H9 (cell line): ENCODE data around the gene RABL6. TPM values are rescaled to one million over a fixed set of nuclear protein-coding genes. Genes with fewer than 3 reads are reported as not detected.

Experiments
- DNase-seq: peaks from one replicate; pipeline ENCODE4 v3.0.0-alpha.2; 2017
- H2AFZ ChIP-seq: one replicate; pipeline ENCODE4 v1.6.1; 2013; ENCODE audit warnings: mild to moderate bottlenecking, low read length, control low read depth, moderate library complexity
- H2AK5ac ChIP-seq: 2 replicates; pipeline ENCODE4 v1.6.1; 2013; ENCODE audit warnings: low read length, control low read depth, mixed read lengths; ENCODE audit not compliant: insufficient read length
- H2BK120ac ChIP-seq: one replicate; pipeline ENCODE4 v1.6.1; 2013; ENCODE audit warnings: low read depth, mild to moderate bottlenecking, low read length, control low read depth, inconsistent platforms; ENCODE audit not compliant: poor library complexity, severe bottlenecking
- H2BK12ac ChIP-seq: 2 replicates; pipeline ENCODE4 v1.6.1; 2013; ENCODE audit warnings: low read length, control low read depth, mixed read lengths, low read depth; ENCODE audit not compliant: insufficient read length
- H2BK15ac ChIP-seq: 2 replicates; pipeline ENCODE4 v1.6.1; 2013; ENCODE audit warnings: low read depth, low read length, control low read depth
- H2BK20ac ChIP-seq: one replicate; pipeline ENCODE4 v1.6.1; 2013; ENCODE audit warnings: low read depth, mild to moderate bottlenecking, low read length, control low read depth, inconsistent platforms; ENCODE audit not compliant: poor library complexity, severe bottlenecking
- H2BK5ac ChIP-seq: 2 replicates; pipeline ENCODE4 v1.6.1; 2013; ENCODE audit warnings: low read length, control low read depth, mixed read lengths; ENCODE audit not compliant: insufficient read length
- H3K14ac ChIP-seq: 2 replicates; pipeline ENCODE4 v1.6.1; 2013; ENCODE audit warnings: low read length, control low read depth; ENCODE audit not compliant: insufficient read depth
- H3K18ac ChIP-seq: 2 replicates; pipeline ENCODE4 v1.6.1; 2013; ENCODE audit warnings: low read depth, mild to moderate bottlenecking, mixed read lengths, low read length, control low read depth; ENCODE audit not compliant: insufficient read length
- H3K23ac ChIP-seq: 2 replicates; pipeline ENCODE4 v1.6.1; 2013; ENCODE audit warnings: low read length, control low read depth, mixed read lengths, low read depth; ENCODE audit not compliant: insufficient read length
- H3K23me2 ChIP-seq: 2 replicates; pipeline ENCODE4 v1.6.1; 2013; ENCODE audit warnings: low read depth, mild to moderate bottlenecking, mixed read lengths, low read length, control low read depth; ENCODE audit not compliant: insufficient read length, poor library complexity, severe bottlenecking
- H3K27ac ChIP-seq: 2 replicates; pipeline ENCODE4 v1.5.1; 2013; ENCODE audit warnings: low read length, control low read depth, mixed read lengths, low read depth; ENCODE audit not compliant: insufficient read length
- H3K27me3 ChIP-seq: 2 replicates; pipeline ENCODE4 v1.6.1; 2013; ENCODE audit warnings: low read length, control low read depth, inconsistent platforms; ENCODE audit not compliant: insufficient read depth
- H3K4ac ChIP-seq: 2 replicates; pipeline ENCODE4 v1.6.1; 2013; ENCODE audit warnings: low read depth, mild to moderate bottlenecking, control low read depth, inconsistent platforms, low read length, moderate library complexity
- H3K4me1 ChIP-seq: 2 replicates; pipeline ENCODE4 v1.6.1; 2013; ENCODE audit warnings: low read length, control low read depth, inconsistent platforms; ENCODE audit not compliant: insufficient read depth
- H3K4me2 ChIP-seq: 2 replicates; pipeline ENCODE4 v1.6.1; 2013; ENCODE audit warnings: low read length, control low read depth, mixed read lengths; ENCODE audit not compliant: insufficient read length, insufficient read depth
- H3K56ac ChIP-seq: 2 replicates; pipeline ENCODE4 v1.6.1; 2013; ENCODE audit warnings: low read depth, mild to moderate bottlenecking, mixed read lengths, low read length, control low read depth; ENCODE audit not compliant: insufficient read length
- H3K79me1 ChIP-seq: 2 replicates; pipeline ENCODE4 v1.6.1; 2013; ENCODE audit warnings: low read depth, mild to moderate bottlenecking, moderate library complexity, low read length, control low read depth, inconsistent platforms; ENCODE audit not compliant: insufficient read depth, poor library complexity, severe bottlenecking
- H3K79me2 ChIP-seq: 2 replicates; pipeline ENCODE4 v1.6.1; 2013; ENCODE audit warnings: low read length, control low read depth, inconsistent platforms; ENCODE audit not compliant: insufficient read depth
- H3K9ac ChIP-seq: 2 replicates; pipeline ENCODE4 v1.6.1; 2013; ENCODE audit warnings: low read length, control low read depth, mixed read lengths; ENCODE audit not compliant: insufficient read length; ENCODE audit errors: extremely low read depth
- H3K9me3 ChIP-seq: one replicate; pipeline ENCODE4 v1.6.1; 2013; ENCODE audit warnings: low read depth, low read length, inconsistent platforms; ENCODE audit not compliant: control insufficient read depth
- H3T11ph ChIP-seq: one replicate; pipeline ENCODE4 v1.6.1; 2013; ENCODE audit warnings: mild to moderate bottlenecking, low read length, control low read depth, inconsistent platforms
- H4K20me1 ChIP-seq: one replicate; pipeline ENCODE4 v1.6.1; 2013; ENCODE audit not compliant: control insufficient read depth, insufficient read length, insufficient read depth
- H4K5ac ChIP-seq: 2 replicates; pipeline ENCODE4 v1.6.1; 2013; ENCODE audit warnings: low read depth, mild to moderate bottlenecking, mixed read lengths, low read length, control low read depth; ENCODE audit not compliant: insufficient read length
- H4K8ac ChIP-seq: replicated peaks from 2 replicates; pipeline ENCODE4 v1.6.1; 2013; ENCODE audit warnings: low read length, control low read depth, mixed read lengths, low read depth; ENCODE audit not compliant: insufficient read length
- H4K91ac ChIP-seq: 2 replicates; pipeline ENCODE4 v1.6.1; 2013; ENCODE audit warnings: low read depth, mild to moderate bottlenecking, moderate library complexity, mixed read lengths, low read length, control low read depth; ENCODE audit not compliant: insufficient read length
- H3K27ac Mint-ChIP-seq, 3 experiments: 2 replicates in 2 of 3; 3 replicates in 1 of 3; pipeline ENCODE4 v1.8.0; 2020 to 2021; ENCODE audit warnings: mixed read lengths in 3 of 3, mild to moderate bottlenecking in 1 of 3, moderate library complexity in 1 of 3
- H3K27me3 Mint-ChIP-seq: 2 replicates; pipeline ENCODE4 v1.8.0; 2021; ENCODE audit warnings: low read depth, mild to moderate bottlenecking, moderate library complexity, mixed read lengths
- H3K36me3 Mint-ChIP-seq, 3 experiments: 2 replicates in 2 of 3; 3 replicates in 1 of 3; pipeline ENCODE4 v1.8.0; 2020 to 2021; ENCODE audit warnings: low read depth in 3 of 3, mixed read lengths in 3 of 3; ENCODE audit not compliant: insufficient read depth in 1 of 3
- H3K4me1 Mint-ChIP-seq, 2 experiments: 2 replicates each; pipeline ENCODE4 v1.8.0; 2020; ENCODE audit warnings: mixed read lengths in 2 of 2
- H3K4me3 Mint-ChIP-seq, 2 experiments: 2 replicates in 1 of 2; 3 replicates in 1 of 2; pipeline ENCODE4 v1.8.0; 2020 to 2021; ENCODE audit warnings: mild to moderate bottlenecking in 2 of 2, mixed read lengths in 2 of 2, moderate library complexity in 1 of 2
- H3K9me3 Mint-ChIP-seq, 2 experiments: 2 replicates in 1 of 2; 3 replicates in 1 of 2; pipeline ENCODE4 v1.8.0; 2020; ENCODE audit warnings: mild to moderate bottlenecking in 2 of 2, mixed read lengths in 2 of 2, moderate library complexity in 1 of 2
- CTCF ChIP-seq: fragments of 200-600 bp; sonication (generic); conservative IDR thresholded peaks from 3 replicates; pipeline ENCODE4 v1.8.0; 2021; ENCODE audit warnings: antibody characterized with exemption, mild to moderate bottlenecking
- WGBS: extraction: QIAGEN DNeasy Blood & Tissue Kit; methylation state at CpG from one replicate; pipeline ENCODE4 v1.1.7; 2013; ENCODE audit warnings: missing lambda C conversion rate, low lambda C conversion rate, mixed read lengths; ENCODE audit not compliant: insufficient read length; ENCODE audit errors: extremely low coverage; 5-methylcytosine and 5-hydroxymethylcytosine counted together
- total RNA-seq: library from RNA; stranded (reverse); gene quantifications from 2 replicates; pipeline ENCODE4 v1.2.1, GENCODE V29; 2021

Gene RABL6
- total RNA-seq, 1 experiment from 2014 or later = 108 TPM

- Histone ChIP-seq H2BK5ac (no peak within 1 kb of the TSS), H4K5ac (no peak within 1 kb of the TSS)
These were observed 44.4 kb downstream of the RABL6 start, which contains the start of gene MAMDC4 for GRCh38 chr9:136851941-136852663. TSS of gene MAMDC4 (plus strand) at chr9:136852346. CDS start at chr9:136852417, 71 bp downstream.

More at GRCh38 chr9:136851941-136852663, 44.4 kb downstream of the RABL6 start, which contains the start of gene MAMDC4:
- no peak within 1 kb of the TSS for H3K27ac ChIP-seq
- no peak within 1 kb of the TSS for H2AFZ ChIP-seq
- Mint-ChIP-seq H3K9me3 (no peaks in the 10 kb centered on the region), H3K27ac (peak within 1 kb of the TSS in 1 of 3 experiments; percentile 87; a peak in 1 of 7 replicates), H3K4me1 (peaks cover 2 to 5% of the 10 kb centered on the region in 2 experiments; a peak in 3 of 4 replicates), H3K27me3 (peaks cover 2% of the 10 kb centered on the region), H3K36me3 (peaks cover 0 to 12% (median 10%) of the 10 kb centered on the region in 3 experiments; a peak in 4 of 7 replicates), H3K4me3 (no peak within 1 kb of the TSS; a peak in 1 of 5 replicates)
- no peak within 1 kb of the TSS for H3K4ac ChIP-seq
- no peak within 1 kb of the TSS; the same call in 1 of the 2 replicates for H3K14ac ChIP-seq
- no peak within 1 kb of the TSS for H3T11ph ChIP-seq
- H3K56ac ChIP-seq = no peak within 1 kb of the TSS
- H3K23ac ChIP-seq = no peak within 1 kb of the TSS
- H2BK120ac ChIP-seq = no peak within 1 kb of the TSS
- H3K4me1 ChIP-seq = no peaks in the 10 kb centered on the region
- H4K91ac ChIP-seq = no peak within 1 kb of the TSS
- H3K4me2 ChIP-seq = no peak within 1 kb of the TSS
- H2BK15ac ChIP-seq = no peak within 1 kb of the TSS
- no peak within 1 kb of the TSS for H2BK12ac ChIP-seq
- no peak for TF ChIP-seq CTCF
- no peak within 1 kb of the TSS for H4K8ac ChIP-seq
- no peak within 1 kb of the TSS for H2BK20ac ChIP-seq
- no peak within 1 kb of the TSS for H3K9ac ChIP-seq
- no peaks in the 10 kb centered on the region for H3K79me1 ChIP-seq
- no peaks in the 10 kb centered on the region for H3K27me3 ChIP-seq
- H3K9me3 ChIP-seq = no peaks in the 10 kb centered on the region
- peaks cover 8% of the 10 kb centered on the region for H3K23me2 ChIP-seq
- H3K18ac ChIP-seq = no peak within 1 kb of the TSS
- no peak for DNase-seq
- H2AK5ac ChIP-seq = no peak within 1 kb of the TSS
- no peaks in the 10 kb centered on the region for H3K79me2 ChIP-seq
- WGBS = no CpG with 5 or more reads among the region's 23 CpGs
- H4K20me1 ChIP-seq = no peaks in the 10 kb centered on the region
